ENCODE measurements around the gene RGS7.

DNA sequence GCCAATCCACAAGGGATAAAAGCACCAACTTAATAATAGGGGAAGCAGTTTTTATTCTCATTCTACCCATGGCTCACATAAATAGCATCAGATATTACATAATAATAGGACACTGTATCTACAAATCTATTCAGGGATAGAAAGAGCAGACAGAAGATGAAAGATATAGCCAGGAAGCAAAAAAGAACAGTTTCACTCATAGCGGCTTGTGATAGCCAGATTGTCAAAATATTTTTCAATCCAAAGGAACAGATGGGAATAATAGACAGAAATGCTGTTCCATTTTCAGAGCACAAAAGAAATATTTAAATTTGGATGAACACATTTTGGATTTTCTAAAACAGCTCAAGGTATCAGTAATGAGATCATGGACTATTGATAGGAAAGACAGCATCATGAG, 512.5 kb downstream of the RGS7 start:
- TF ChIP-seq EP300 (IDR thresholded peaks at IDR 0.05) (no peak), POLR2A (IDR thresholded peaks at IDR 0.05) (no peak)
- TF ChIP-seq, protein P1, sequence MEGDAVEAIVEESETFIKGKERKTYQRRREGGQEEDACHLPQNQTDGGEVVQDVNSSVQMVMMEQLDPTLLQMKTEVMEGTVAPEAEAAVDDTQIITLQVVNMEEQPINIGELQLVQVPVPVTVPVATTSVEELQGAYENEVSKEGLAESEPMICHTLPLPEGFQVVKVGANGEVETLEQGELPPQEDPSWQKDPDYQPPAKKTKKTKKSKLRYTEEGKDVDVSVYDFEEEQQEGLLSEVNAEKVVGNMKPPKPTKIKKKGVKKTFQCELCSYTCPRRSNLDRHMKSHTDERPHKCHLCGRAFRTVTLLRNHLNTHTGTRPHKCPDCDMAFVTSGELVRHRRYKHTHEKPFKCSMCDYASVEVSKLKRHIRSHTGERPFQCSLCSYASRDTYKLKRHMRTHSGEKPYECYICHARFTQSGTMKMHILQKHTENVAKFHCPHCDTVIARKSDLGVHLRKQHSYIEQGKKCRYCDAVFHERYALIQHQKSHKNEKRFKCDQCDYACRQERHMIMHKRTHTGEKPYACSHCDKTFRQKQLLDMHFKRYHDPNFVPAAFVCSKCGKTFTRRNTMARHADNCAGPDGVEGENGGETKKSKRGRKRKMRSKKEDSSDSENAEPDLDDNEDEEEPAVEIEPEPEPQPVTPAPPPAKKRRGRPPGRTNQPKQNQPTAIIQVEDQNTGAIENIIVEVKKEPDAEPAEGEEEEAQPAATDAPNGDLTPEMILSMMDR (IDR thresholded peaks at IDR 0.05), result no peak

Data from gastroesophageal sphincter (tissue), 3 donors.